Astrocyte (in vitro differentiated cells and primary cell): ENCODE results near the gene PPP2R5C. TPM values are rescaled to one million over a fixed set of nuclear protein-coding genes. Genes with fewer than 3 reads are reported as not detected.
"Not testable (repeated sequence)": the region's sequence is repeated elsewhere in the genome, so short reads cannot be mapped to it uniquely, and the experiment has no call there.

Source experiments
- DNase-seq: peaks from one replicate; pipeline ENCODE4 v3.0.0-alpha.2; 2010; ENCODE audit warnings: low read depth
- FAIRE-seq: peaks from 2 replicates; lab custom pipeline; 2011; peaks lifted over from hg19 to GRCh38; lab: Jason Lieb, UNC
- H2AFZ ChIP-seq: 2 replicates; pipeline ENCODE4 v1.6.0; 2012; ENCODE audit warnings: low read depth, low read length, inconsistent platforms
- H3K27ac ChIP-seq: 2 replicates; pipeline ENCODE4 v1.5.1; 2011; ENCODE audit warnings: low read depth, low read length, inconsistent platforms
- H3K27me3 ChIP-seq: 2 replicates; pipeline ENCODE4 v1.6.0; 2011; ENCODE audit warnings: low read length, inconsistent platforms; ENCODE audit not compliant: insufficient read depth
- H3K36me3 ChIP-seq: 2 replicates; pipeline ENCODE4 v1.5.1; 2011; ENCODE audit warnings: low read length, inconsistent platforms; ENCODE audit not compliant: insufficient read depth
- H3K4me1 ChIP-seq: 2 replicates; pipeline ENCODE4 v1.5.1; 2011; ENCODE audit warnings: low read length, inconsistent platforms; ENCODE audit not compliant: insufficient read depth
- H3K4me2 ChIP-seq: 2 replicates; pipeline ENCODE4 v1.6.0; 2012; ENCODE audit warnings: low read length, inconsistent platforms
- H3K4me3 ChIP-seq: 2 replicates; pipeline ENCODE4 v1.5.1; 2011; ENCODE audit warnings: low read depth, mild to moderate bottlenecking, low read length, inconsistent platforms; ENCODE audit not compliant: insufficient read depth
- H3K79me2 ChIP-seq: 2 replicates; pipeline ENCODE4 v1.6.0; 2012; ENCODE audit warnings: mild to moderate bottlenecking, low read length, inconsistent platforms; ENCODE audit not compliant: insufficient read depth
- H3K9ac ChIP-seq: 2 replicates; pipeline ENCODE4 v1.6.0; 2012; ENCODE audit warnings: mild to moderate bottlenecking, low read length, inconsistent platforms
- H3K9me3 ChIP-seq: 2 replicates; pipeline ENCODE4 v1.5.1; 2012; ENCODE audit warnings: low read depth, mild to moderate bottlenecking, low read length, inconsistent platforms; ENCODE audit not compliant: insufficient read depth
- H4K20me1 ChIP-seq: 2 replicates; pipeline ENCODE4 v1.6.0; 2012; ENCODE audit warnings: low read length, inconsistent platforms; ENCODE audit not compliant: insufficient read depth
- H3K27ac Mint-ChIP-seq: one replicate; pipeline ENCODE4 v1.8.0; 2021; ENCODE audit warnings: mild to moderate bottlenecking, mixed read lengths; ENCODE audit not compliant: unreplicated experiment
- H3K27me3 Mint-ChIP-seq: one replicate; pipeline ENCODE4 v1.8.0; 2021; ENCODE audit warnings: low read depth, mixed read lengths; ENCODE audit not compliant: unreplicated experiment
- H3K36me3 Mint-ChIP-seq: one replicate; pipeline ENCODE4 v1.8.0; 2021; ENCODE audit warnings: low read depth, mixed read lengths; ENCODE audit not compliant: unreplicated experiment
- H3K4me1 Mint-ChIP-seq: one replicate; pipeline ENCODE4 v1.8.0; 2021; ENCODE audit warnings: low read depth, mixed read lengths; ENCODE audit not compliant: unreplicated experiment
- H3K4me3 Mint-ChIP-seq: one replicate; pipeline ENCODE4 v1.8.0; 2021; ENCODE audit warnings: mild to moderate bottlenecking, moderate library complexity, mixed read lengths; ENCODE audit not compliant: unreplicated experiment
- H3K9me3 Mint-ChIP-seq: one replicate; pipeline ENCODE4 v1.8.0; 2021; ENCODE audit warnings: mild to moderate bottlenecking, mixed read lengths; ENCODE audit not compliant: unreplicated experiment
- EZH2 ChIP-seq: IDR thresholded peaks from 2 replicates; pipeline ENCODE4 v1.6.1; 2012; ENCODE audit warnings: mild to moderate bottlenecking, low read length, inconsistent platforms; ENCODE audit not compliant: insufficient read depth
- total RNA-seq: library from RNA; stranded (reverse); gene quantifications from 2 replicates; pipeline ENCODE4 v1.2.1, GENCODE V29; 2021
- TF ChIP-seq, protein P1 (sequence below): IDR thresholded peaks from 2 replicates; pipeline ENCODE4 v1.5.1; 2011; ENCODE audit warnings: low read depth, mild to moderate bottlenecking, inconsistent platforms, low read length, moderate library complexity; ENCODE audit not compliant: insufficient read depth

Gene PPP2R5C
- total RNA-seq, 1 donor from 2014 or later = 102 TPM

DNA sequence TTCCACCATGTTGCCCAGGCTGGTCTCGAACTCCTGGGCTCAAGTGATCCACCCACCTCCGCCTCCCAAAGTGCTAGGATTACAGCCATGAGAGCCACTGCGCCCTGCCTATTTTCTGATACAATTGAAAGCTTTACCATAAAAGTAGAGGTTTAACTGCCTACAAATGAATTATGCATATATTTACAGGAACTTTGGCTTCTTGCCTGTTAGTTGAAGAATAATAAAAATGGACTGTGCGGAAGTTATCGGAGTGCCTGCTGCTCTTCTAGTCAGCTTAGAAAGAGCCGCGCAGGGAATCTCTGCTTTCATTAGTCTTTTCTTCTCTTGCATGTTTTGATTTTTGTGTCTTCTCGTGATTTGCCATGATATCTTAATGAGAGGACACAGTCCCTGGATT lies 34.5 kb downstream of the PPP2R5C start:
- Mint-ChIP-seq H3K27ac (no peak overlapping the region), H3K4me3 (no peak overlapping the region), H3K36me3 (peaks cover 16% of the 10 kb centered on the region), H3K27me3 (no peaks in the 10 kb centered on the region), H3K4me1 (peaks cover 2% of the 10 kb centered on the region), H3K9me3 (peaks cover 1% of the 10 kb centered on the region)
- Histone ChIP-seq H3K9ac (no peak overlapping the region), H3K27me3 (no peaks in the 10 kb centered on the region), H3K27ac (no peak overlapping the region), H3K4me3 (no peak overlapping the region), H4K20me1 (no peaks in the 10 kb centered on the region), H3K4me1 (no peaks in the 10 kb centered on the region), H3K9me3 (peaks cover 5% of the 10 kb centered on the region), H3K79me2 (no peaks in the 10 kb centered on the region), H3K4me2 (no peak overlapping the region), H3K36me3 (no peaks in the 10 kb centered on the region), H2AFZ (no peak overlapping the region)
- FAIRE-seq = no peak
- TF ChIP-seq, protein P1, sequence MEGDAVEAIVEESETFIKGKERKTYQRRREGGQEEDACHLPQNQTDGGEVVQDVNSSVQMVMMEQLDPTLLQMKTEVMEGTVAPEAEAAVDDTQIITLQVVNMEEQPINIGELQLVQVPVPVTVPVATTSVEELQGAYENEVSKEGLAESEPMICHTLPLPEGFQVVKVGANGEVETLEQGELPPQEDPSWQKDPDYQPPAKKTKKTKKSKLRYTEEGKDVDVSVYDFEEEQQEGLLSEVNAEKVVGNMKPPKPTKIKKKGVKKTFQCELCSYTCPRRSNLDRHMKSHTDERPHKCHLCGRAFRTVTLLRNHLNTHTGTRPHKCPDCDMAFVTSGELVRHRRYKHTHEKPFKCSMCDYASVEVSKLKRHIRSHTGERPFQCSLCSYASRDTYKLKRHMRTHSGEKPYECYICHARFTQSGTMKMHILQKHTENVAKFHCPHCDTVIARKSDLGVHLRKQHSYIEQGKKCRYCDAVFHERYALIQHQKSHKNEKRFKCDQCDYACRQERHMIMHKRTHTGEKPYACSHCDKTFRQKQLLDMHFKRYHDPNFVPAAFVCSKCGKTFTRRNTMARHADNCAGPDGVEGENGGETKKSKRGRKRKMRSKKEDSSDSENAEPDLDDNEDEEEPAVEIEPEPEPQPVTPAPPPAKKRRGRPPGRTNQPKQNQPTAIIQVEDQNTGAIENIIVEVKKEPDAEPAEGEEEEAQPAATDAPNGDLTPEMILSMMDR = no peak
- TF ChIP-seq EZH2 = no peak
- no peak for DNase-seq

DNA sequence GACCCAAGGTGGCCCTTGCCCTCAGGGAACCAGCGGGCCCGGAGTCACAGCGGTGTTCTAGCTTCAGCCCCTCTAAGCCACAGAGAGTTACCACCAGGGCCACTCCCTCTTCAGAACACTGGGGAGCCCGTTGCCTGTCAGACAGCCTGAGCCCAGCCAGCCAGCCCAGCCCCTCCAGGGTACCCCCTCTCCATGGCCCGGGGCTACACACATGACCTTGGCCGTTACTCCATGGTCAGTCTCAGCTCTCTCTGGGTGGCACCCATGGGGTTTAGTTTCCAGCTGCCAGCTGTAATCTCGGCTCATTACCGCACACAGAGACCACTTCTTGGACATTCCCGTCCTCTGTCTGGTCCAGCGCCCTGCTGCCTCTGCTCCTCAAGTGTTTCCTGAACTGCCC lies 35.0 kb downstream of the PPP2R5C start:
- no peak overlapping the region for H3K27ac ChIP-seq
- H3K27me3 ChIP-seq = no peaks in the 10 kb centered on the region
- FAIRE-seq (no peak), DNase-seq (no peak)
- H2AFZ ChIP-seq = no peak overlapping the region
- no peak overlapping the region for H3K4me2 ChIP-seq
- Mint-ChIP-seq H3K36me3 (peaks cover 16% of the 10 kb centered on the region), H3K4me3 (no peak overlapping the region), H3K27me3 (no peaks in the 10 kb centered on the region), H3K27ac (no peak overlapping the region), H3K4me1 (peaks cover 2% of the 10 kb centered on the region), H3K9me3 (peaks cover 1% of the 10 kb centered on the region)
- no peaks in the 10 kb centered on the region for H3K79me2 ChIP-seq
- H4K20me1 ChIP-seq = no peaks in the 10 kb centered on the region
- no peaks in the 10 kb centered on the region for H3K4me1 ChIP-seq
- no peak overlapping the region for H3K4me3 ChIP-seq
- TF ChIP-seq, protein P1 = no peak
- TF ChIP-seq EZH2 = no peak
- no peak overlapping the region for H3K9ac ChIP-seq
- H3K9me3 ChIP-seq = peaks cover 5% of the 10 kb centered on the region
- H3K36me3 ChIP-seq = no peaks in the 10 kb centered on the region

DNA sequence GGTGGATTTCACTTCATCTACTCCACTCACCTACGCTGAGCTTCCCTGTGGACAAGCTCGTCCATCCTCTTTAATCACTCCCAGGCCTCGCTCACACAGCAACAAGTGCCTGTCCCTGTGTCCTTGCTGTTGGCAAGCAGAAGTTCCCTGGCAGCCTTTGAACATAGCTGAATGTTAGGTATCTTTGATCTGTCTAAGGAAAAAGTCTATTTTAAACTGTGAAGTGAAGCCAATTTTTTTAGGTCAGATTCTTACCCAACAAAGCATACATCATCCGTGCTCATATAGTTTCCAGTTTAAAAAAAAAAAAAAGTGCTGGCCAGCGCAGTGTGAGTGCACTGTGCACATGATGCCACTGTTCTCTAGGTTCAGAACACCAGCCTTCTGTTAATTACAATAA lies 36.3 kb downstream of the PPP2R5C start:
- Histone ChIP-seq H3K9me3 (peaks cover 5% of the 10 kb centered on the region), H3K36me3 (no peaks in the 10 kb centered on the region), H3K4me3 (no peak overlapping the region), H3K79me2 (no peaks in the 10 kb centered on the region), H3K27ac (no peak overlapping the region), H4K20me1 (no peaks in the 10 kb centered on the region), H2AFZ (no peak overlapping the region), H3K27me3 (no peaks in the 10 kb centered on the region), H3K4me2 (no peak overlapping the region), H3K9ac (no peak overlapping the region), H3K4me1 (no peaks in the 10 kb centered on the region)
- H3K36me3 Mint-ChIP-seq = peaks cover 16% of the 10 kb centered on the region
- H3K4me3 Mint-ChIP-seq = no peak overlapping the region
- H3K27me3 Mint-ChIP-seq = no peaks in the 10 kb centered on the region
- no peak for DNase-seq
- TF ChIP-seq EZH2 = no peak
- TF ChIP-seq, protein P1 = no peak
- no peaks in the 10 kb centered on the region for H3K4me1 Mint-ChIP-seq
- H3K27ac Mint-ChIP-seq = no peak overlapping the region
- peaks cover 1% of the 10 kb centered on the region for H3K9me3 Mint-ChIP-seq
- FAIRE-seq = no peak

DNA sequence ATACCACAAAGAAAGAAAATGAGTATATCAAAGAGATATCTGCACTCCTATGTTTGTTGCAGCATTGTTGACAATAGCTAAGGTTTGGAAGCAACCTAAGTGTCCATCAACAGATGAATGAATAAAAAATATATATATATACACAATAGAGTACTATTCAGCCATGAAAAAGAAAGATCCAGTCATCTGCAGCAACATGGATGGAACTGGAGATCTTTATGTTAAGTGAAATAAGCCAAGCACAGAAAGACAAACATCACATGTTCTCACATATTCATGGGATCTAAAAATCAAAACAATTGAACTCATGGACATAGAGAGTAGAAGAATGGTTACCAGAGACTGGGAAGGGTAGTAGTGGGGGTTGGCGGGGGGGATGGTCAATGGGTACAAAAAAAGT lies 42.9 kb downstream of the PPP2R5C start:
- not testable (repeated sequence) for H3K4me2 ChIP-seq, H3K27me3 ChIP-seq, H3K9me3 ChIP-seq, H3K36me3 ChIP-seq, FAIRE-seq, H3K4me3 ChIP-seq, H3K9me3 Mint-ChIP-seq, H3K27me3 Mint-ChIP-seq, H3K9ac ChIP-seq, H3K4me1 ChIP-seq, DNase-seq, H3K79me2 ChIP-seq, H4K20me1 ChIP-seq, H2AFZ ChIP-seq, H3K4me3 Mint-ChIP-seq, H3K27ac ChIP-seq, H3K36me3 Mint-ChIP-seq, H3K27ac Mint-ChIP-seq
- H3K4me1 Mint-ChIP-seq = peaks cover 11% of the 10 kb centered on the region
